ENCODE results near the gene SPAG5. TPM values are rescaled to one million over a fixed set of nuclear protein-coding genes. Genes with fewer than 3 reads are reported as not detected.
A peak's percentile ranks its signal among the peaks of the same experiment; 100 is the strongest.

The SPAG5 gene
- total and polyA plus RNA-seq, 9 of the 15 experiments (the other 6 are each of a cell fraction or from before 2014, with no cell fraction given): 94.4 to 286 (median 151) TPM

DNA sequence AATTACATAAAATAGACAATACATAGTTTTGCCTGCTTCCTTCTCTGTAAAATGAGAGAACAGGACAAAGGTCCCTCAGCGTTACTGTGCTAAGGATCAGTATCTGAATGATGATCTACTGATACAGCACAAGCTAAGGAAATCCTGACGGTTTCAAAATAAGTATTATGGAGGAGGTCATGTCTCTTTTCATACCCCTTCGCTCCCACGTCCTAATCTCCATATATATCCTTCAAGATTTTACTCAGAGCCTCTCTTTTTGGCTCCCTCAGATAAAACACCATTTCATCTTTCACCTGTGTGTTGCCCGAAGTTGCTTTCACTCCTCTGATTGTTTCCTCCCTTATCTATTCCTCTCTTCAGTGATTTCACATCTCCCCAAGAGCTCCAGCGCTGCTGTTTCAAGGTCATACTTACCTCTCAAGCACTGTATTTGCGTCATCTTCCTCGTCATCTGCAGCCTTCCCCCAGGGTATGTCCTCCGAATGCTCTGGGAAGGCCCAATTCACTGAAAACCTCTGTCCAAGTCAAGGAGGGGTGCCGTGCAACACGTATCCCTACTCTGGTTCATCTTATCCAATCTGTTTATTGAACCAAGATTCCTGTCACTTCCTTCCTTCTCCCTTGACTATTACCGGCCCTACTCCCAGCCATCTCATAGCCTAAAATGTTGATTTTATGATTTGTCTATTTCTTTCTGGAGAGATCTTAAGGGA, 47.4 kb upstream of the SPAG5 start (continued):
- TF ChIP-seq, protein P1, sequence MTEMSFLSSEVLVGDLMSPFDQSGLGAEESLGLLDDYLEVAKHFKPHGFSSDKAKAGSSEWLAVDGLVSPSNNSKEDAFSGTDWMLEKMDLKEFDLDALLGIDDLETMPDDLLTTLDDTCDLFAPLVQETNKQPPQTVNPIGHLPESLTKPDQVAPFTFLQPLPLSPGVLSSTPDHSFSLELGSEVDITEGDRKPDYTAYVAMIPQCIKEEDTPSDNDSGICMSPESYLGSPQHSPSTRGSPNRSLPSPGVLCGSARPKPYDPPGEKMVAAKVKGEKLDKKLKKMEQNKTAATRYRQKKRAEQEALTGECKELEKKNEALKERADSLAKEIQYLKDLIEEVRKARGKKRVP (CRISPR knock-in tag; IDR thresholded peaks at IDR 0.05): peak; percentile 63; the same call in 1 of the 2 replicates
- TF ChIP-seq BCL6 (CRISPR knock-in tag; IDR thresholded peaks at IDR 0.05) (no peak), SMAD4 (CRISPR knock-in tag; conservative IDR thresholded peaks at IDR 0.05) (peak; percentile 86), SMAD3 (CRISPR knock-in tag; conservative IDR thresholded peaks at IDR 0.05) (peak; percentile 72; the same call in 1 of the 2 replicates), BRD9 (IDR thresholded peaks at IDR 0.05; ENCODE audit: low read depth, partially characterized antibody) (peak; percentile 62), ETV1 (tag; conservative IDR thresholded peaks at IDR 0.05; ENCODE audit: low read depth) (no peak), NR2F6 (CRISPR knock-in tag; IDR thresholded peaks at IDR 0.05) (no peak), NFATC3 (IDR thresholded peaks at IDR 0.05) (peak; percentile 16; the same call in 1 of the 2 replicates), CREM (IDR thresholded peaks at IDR 0.05; ENCODE audit: low read depth) (peak; percentile 89), MAZ (CRISPR knock-in tag; conservative IDR thresholded peaks at IDR 0.05 in 1 of 2, IDR thresholded peaks at IDR 0.05 in 1 of 2) (peak in 1 of 2 experiments; percentile 61; a peak in 3 of 4 replicates), ZNF274 (IDR thresholded peaks at IDR 0.05; ENCODE audit: borderline replicate concordance, low read depth, low read length) (no peak), ZNF584 (CRISPR knock-in tag; IDR thresholded peaks at IDR 0.05; ENCODE audit: low read depth) (peak; percentile 92)
- TF ChIP-seq, protein P2, sequence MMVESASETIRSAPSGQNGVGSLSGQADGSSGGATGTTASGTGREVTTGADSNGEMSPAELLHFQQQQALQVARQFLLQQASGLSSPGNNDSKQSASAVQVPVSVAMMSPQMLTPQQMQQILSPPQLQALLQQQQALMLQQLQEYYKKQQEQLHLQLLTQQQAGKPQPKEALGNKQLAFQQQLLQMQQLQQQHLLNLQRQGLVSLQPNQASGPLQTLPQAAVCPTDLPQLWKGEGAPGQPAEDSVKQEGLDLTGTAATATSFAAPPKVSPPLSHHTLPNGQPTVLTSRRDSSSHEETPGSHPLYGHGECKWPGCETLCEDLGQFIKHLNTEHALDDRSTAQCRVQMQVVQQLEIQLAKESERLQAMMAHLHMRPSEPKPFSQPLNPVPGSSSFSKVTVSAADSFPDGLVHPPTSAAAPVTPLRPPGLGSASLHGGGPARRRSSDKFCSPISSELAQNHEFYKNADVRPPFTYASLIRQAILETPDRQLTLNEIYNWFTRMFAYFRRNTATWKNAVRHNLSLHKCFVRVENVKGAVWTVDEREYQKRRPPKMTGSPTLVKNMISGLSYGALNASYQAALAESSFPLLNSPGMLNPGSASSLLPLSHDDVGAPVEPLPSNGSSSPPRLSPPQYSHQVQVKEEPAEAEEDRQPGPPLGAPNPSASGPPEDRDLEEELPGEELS (CRISPR knock-in tag; IDR thresholded peaks at IDR 0.05; ENCODE audit: borderline replicate concordance): 0 out of 2 replicates have a peak, but pooled peaks have one; percentile 64
- TF ChIP-seq, protein P3, sequence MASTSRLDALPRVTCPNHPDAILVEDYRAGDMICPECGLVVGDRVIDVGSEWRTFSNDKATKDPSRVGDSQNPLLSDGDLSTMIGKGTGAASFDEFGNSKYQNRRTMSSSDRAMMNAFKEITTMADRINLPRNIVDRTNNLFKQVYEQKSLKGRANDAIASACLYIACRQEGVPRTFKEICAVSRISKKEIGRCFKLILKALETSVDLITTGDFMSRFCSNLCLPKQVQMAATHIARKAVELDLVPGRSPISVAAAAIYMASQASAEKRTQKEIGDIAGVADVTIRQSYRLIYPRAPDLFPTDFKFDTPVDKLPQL (IDR thresholded peaks at IDR 0.05; ENCODE audit: extremely low read depth, insufficient read length): no peak
- TF ChIP-seq, protein P4, sequence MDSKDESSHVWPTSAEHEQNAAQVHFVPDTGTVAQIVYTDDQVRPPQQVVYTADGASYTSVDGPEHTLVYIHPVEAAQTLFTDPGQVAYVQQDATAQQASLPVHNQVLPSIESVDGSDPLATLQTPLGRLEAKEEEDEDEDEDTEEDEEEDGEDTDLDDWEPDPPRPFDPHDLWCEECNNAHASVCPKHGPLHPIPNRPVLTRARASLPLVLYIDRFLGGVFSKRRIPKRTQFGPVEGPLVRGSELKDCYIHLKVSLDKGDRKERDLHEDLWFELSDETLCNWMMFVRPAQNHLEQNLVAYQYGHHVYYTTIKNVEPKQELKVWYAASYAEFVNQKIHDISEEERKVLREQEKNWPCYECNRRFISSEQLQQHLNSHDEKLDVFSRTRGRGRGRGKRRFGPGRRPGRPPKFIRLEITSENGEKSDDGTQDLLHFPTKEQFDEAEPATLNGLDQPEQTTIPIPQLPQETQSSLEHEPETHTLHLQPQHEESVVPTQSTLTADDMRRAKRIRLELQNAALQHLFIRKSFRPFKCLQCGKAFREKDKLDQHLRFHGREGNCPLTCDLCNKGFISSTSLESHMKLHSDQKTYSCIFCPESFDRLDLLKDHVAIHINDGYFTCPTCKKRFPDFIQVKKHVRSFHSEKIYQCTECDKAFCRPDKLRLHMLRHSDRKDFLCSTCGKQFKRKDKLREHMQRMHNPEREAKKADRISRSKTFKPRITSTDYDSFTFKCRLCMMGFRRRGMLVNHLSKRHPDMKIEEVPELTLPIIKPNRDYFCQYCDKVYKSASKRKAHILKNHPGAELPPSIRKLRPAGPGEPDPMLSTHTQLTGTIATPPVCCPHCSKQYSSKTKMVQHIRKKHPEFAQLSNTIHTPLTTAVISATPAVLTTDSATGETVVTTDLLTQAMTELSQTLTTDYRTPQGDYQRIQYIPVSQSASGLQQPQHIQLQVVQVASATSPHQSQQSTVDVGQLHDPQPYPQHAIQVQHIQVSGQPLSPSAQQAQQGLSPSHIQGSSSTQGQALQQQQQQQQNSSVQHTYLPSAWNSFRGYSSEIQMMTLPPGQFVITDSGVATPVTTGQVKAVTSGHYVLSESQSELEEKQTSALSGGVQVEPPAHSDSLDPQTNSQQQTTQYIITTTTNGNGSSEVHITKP (IDR thresholded peaks at IDR 0.05; ENCODE audit: partially characterized antibody): peak; percentile 49
- TF ChIP-seq, protein P5, sequence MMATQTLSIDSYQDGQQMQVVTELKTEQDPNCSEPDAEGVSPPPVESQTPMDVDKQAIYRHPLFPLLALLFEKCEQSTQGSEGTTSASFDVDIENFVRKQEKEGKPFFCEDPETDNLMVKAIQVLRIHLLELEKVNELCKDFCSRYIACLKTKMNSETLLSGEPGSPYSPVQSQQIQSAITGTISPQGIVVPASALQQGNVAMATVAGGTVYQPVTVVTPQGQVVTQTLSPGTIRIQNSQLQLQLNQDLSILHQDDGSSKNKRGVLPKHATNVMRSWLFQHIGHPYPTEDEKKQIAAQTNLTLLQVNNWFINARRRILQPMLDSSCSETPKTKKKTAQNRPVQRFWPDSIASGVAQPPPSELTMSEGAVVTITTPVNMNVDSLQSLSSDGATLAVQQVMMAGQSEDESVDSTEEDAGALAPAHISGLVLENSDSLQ (IDR thresholded peaks at IDR 0.05): 0 out of 2 replicates have a peak, but pooled peaks have one; percentile 6
- TF ChIP-seq, protein P6, sequence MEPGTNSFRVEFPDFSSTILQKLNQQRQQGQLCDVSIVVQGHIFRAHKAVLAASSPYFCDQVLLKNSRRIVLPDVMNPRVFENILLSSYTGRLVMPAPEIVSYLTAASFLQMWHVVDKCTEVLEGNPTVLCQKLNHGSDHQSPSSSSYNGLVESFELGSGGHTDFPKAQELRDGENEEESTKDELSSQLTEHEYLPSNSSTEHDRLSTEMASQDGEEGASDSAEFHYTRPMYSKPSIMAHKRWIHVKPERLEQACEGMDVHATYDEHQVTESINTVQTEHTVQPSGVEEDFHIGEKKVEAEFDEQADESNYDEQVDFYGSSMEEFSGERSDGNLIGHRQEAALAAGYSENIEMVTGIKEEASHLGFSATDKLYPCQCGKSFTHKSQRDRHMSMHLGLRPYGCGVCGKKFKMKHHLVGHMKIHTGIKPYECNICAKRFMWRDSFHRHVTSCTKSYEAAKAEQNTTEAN (CRISPR knock-in tag; IDR thresholded peaks at IDR 0.05): peak; percentile 24; the same call in 1 of the 2 replicates

Data from K562 (cell line).